Cerebellar nuclear complex (tissue), 1 donor: ENCODE data around the gene KRT7.

Experiments
- DNase-seq, 2 experiments: peaks; one replicate each; lab custom pipeline; 2025; lab: John Stamatoyannopoulos, UW

KRT7 gene

DNA sequence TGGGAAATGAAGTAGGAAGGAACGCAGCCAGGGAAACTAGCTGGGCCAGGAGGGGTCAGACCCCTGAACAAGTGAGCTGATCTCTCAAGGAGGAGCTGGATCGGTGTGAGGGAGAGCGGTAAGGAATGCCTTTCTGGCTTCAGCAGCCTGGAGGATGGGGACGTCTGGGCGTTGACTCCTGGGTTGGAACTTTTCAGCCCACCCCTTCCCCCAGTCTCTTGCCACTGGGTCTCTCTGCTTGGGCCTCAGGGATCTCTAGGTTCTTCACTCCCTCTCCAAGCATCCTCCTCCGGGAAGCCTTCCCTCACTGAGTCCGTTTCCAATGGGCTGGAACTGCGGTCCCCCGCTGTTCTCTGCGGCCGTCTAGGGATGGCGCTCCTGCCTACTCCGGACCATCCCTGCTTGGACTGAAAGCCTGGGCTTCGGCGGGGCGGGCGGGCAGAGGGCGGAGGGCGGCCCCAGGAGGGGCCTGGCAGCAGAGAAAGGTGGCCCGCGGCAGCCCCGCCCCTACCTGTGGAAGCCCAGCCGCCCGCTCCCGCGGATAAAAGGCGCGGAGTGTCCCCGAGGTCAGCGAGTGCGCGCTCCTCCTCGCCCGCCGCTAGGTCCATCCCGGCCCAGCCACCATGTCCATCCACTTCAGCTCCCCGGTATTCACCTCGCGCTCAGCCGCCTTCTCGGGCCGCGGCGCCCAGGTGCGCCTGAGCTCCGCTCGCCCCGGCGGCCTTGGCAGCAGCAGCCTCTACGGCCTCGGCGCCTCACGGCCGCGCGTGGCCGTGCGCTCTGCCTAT, at the start of gene KRT7:
Gene KRT7, plus strand, starts transcription at position 570 of the 788 bp plus-strand sequence. Its CDS starts 54 bp downstream, at position 624.
- no peak for DNase-seq

DNA sequence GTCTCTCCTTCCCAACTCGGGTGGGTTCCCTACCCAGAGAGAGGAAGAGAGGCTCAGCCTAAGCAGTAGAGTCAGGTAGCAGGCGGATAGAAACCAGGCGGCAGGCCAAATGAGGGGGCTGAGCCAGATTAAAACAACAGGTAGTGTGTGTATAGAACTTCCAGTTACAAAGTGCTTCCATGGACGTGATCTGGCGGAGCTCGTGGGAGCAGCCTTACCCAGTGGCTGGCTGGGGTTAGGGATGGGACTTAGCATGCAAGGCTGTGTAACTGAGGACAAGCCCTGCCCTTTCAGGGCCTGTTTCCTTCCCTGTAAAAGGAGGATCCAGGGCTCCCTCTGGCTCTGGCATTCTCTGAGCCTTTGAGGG, 49.5 kb upstream of the KRT7 start:
- no peak for DNase-seq

DNA sequence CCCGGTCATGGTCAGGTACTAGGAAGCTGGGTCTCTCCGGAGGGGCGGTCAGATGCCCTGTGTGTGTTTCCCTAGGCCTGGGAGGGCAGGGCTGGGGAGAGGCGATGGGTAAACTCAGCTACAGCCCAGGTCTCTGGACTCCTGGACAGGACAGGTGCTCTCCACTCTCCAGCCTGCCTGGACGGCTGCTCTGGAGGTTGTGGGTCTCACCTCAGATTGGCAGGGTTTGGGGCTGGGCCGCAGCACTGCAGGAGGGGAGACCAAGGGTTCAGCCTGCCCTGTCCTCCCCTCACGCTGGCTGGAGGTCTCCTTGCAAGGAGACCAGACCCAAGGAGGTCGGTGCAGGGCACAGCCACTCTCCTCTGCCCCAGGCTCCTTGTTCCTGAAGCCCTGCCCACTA, 49.1 kb upstream of the KRT7 start:
- no peak for DNase-seq

DNA sequence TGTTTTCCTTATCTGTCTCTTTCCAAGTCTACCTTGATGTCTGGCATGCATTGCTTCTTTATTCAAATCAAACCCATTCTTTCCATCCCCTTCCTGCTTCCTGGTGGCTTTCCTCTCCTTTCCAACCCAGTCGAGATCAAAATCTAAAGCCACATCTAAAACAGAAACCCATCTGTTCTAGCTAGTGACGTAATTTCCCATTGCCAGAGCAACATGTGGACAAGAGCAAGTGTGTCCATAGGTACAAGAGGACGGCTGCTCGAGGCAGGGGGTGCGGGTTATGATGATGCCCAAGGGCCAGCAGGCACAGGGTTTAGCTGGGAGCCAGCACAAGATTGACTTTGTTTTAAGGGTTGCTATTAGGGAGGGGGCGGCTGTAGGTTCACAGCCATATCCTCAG, 48.2 kb upstream of the KRT7 start:
- no peak for DNase-seq

DNA sequence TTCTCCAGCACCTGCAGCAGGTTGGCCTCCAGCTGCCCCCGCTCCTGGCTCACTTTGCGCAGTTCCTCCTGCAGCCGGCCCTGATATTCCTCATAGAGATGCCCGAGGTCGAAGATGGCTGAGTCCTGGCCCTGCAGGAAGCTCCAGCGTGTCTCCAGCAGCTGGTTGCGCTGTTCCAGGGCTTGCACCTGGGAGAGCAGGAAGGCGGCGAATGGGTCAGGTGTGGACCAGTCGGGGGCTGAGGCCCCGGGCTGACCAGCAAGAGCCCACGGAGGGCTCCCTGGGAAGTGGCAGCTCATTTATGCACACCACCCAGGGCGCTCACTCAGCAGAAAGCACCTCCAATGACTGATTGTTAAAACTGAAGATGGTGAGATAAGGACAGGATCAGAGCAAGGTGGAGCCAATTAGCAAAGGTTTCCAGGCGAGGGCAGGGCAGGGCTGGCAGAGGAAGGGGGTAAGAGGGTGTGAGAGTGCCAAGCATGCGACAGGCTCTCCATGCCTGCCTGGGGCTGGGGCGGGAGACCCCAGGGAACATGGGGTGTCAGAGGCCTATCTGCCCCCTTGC, 47.6 kb upstream of the KRT7 start:
- DNase-seq = no peak

DNA sequence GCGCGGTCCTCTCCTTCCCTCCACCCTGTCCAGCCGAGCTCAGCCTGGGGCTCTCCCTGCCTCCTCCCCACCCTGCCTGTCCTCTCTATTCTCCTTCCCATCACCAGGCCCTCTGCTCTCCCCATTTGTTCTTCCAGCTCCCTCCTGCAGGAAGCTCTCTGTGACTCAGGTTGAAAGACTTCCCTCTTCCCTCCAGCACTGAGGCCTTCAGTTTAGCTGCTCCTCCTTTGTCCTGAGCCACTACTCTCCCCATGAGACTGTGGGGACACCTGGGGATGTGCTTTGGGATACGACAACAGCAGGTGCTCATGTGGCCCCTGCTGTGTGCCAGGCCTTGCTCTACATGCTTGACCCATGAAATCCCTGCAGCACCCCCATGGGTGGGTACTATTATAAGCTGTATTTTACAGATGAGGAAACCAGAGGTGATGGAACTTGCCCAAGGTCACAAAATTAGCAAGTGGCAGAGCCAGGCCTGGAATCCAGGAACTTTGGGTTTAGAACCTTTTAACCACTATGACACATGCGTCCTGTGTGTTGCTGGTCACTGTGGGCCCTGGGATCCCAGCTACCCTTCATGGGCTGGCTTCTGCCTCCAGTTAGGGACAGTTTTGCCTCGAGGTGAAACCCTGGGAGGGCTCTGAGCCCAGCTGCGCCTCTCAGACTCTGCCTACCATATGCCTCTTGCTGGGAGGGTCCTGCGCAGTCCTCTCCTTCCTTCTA, 46.8 kb upstream of the KRT7 start:
- no peak for DNase-seq

DNA sequence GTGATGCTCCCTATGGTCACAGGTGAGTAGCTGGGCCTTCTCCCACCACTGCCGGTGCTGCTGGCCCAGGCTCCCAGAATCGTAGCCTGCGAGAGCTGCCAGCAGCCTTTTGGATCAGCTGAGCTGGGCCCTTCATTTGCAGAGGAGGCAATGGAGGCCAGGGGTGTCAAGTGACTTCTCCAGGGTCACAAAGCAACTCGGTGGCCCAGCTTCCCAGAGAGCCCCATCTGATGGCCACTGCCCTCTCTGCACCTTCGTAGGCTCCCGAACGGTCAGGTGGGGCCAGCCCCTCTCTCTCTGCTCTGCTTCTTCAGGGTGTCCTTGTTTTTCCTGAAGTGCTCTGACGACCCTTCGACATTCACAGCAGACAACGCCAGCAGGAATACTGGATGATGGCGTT, 45.8 kb upstream of the KRT7 start:
- DNase-seq = no peak

DNA sequence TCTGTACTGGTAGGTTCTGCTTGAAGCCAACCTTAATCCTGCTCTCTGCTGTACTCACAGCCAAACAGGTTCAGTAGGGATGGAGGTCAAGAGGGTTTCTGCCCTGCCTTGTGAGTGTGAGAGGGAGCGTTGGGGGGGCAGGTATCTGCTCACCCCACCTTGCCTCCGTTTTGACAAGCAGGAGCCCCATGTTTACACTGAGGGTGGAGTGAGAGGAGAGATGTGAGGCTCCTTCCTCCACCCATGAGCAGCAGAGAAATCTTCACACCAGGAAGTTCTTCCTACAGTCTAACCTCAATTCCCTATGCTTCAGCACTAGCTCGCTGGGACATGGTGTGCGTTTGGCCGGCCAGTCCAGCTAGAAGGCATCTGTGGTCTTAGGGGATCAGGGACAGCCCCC, 45.4 kb upstream of the KRT7 start:
- DNase-seq = no peak

DNA sequence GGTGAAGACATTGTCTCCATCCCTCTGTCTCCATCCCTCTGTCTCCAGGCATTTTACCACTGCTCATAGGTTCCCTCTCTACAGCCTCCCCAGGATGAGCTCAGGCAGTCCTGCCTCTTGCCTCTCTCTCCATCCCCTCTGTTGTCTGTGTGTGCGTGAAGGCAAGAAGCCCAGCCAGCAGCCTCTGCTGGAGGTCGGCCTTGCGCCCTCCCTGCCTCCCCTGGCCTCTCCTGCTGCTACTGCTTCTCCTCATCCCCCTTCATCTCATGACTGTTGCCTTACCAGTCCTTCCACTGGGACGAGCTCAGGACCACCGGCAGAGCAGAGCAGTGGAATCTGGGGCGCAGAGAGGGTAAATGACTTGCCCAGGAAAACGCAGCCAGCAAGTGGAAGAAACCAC, 44.4 kb upstream of the KRT7 start:
- no peak for DNase-seq

DNA sequence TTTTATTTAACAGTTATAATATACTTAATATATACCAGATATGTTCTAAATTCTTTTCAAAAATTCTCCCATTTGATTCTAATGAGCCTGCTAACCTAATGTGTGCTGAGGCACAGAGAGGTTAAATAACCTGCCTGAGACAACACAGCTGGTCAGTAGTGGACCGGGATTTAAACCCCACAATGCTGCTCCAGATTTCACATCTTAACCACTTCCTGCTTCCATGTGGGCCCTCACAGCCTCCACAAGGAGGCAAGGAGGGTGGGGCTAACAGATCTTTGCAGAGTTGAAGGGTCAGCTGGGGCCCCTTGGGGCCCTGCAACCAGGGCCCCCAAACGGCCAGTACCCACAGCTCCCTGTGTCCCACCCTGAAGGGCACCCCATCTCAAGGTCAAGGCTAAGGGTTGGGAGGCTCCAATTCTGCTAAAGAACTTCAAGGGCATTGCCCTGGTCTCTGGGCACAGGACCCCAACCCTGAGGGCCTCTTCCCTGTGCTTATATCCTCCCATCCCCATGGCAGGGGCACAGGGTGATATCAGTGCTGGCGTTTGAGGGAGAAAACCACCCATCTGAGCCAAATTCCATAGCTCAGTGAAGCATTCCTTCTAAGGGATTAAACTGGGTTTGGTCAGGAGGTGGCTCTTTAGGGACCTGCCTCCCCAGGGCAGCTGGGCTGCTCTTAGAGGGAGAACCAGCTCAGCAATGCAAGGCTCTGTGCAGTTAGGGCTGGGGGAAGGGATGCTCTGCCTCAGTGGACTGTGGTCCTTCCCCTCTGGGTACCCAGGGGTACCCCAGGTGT, 43.5 kb upstream of the KRT7 start:
- no peak for DNase-seq

DNA sequence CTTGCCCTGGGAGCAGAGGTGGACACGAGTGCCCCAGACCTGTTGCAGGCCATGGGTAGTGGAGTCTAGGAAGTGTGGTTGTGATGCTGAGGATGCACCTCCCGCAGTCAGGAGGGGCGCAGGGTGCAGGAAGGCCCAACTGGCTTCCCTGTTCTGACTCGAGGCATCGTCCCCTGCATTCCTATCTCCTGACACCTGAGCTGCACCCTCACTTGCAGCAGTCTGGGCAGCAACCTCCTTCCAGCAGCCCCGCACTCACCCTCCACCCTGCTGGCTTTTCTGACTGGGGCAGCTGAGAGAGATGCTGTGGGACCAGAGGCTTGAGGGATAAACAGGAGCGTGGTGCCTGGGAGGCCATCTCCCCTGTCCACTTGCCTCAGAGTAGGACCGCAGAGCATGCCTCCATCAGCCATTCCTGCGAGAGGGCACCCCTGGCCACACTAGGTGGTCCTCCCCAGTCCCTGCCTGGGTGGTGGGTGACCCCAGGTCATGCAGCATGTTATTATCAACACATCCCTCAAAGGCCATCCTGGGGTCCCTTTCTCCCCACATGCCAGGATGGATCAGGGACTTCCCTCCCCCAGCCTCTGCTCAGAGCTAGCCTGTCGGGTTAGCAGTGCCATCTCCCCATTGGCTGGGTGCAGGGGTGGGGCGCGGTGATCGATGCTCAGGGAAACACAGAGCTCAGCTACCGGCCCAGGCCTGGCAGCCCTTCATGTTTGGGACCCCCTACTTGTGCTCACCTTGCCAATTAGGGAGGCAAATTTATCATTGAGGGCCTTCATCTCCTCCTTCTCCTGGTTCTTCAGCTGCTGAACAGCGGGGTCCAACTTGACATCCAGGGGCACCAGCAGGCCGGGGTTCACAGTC, 41.9 kb upstream of the KRT7 start:
- no peak for DNase-seq

DNA sequence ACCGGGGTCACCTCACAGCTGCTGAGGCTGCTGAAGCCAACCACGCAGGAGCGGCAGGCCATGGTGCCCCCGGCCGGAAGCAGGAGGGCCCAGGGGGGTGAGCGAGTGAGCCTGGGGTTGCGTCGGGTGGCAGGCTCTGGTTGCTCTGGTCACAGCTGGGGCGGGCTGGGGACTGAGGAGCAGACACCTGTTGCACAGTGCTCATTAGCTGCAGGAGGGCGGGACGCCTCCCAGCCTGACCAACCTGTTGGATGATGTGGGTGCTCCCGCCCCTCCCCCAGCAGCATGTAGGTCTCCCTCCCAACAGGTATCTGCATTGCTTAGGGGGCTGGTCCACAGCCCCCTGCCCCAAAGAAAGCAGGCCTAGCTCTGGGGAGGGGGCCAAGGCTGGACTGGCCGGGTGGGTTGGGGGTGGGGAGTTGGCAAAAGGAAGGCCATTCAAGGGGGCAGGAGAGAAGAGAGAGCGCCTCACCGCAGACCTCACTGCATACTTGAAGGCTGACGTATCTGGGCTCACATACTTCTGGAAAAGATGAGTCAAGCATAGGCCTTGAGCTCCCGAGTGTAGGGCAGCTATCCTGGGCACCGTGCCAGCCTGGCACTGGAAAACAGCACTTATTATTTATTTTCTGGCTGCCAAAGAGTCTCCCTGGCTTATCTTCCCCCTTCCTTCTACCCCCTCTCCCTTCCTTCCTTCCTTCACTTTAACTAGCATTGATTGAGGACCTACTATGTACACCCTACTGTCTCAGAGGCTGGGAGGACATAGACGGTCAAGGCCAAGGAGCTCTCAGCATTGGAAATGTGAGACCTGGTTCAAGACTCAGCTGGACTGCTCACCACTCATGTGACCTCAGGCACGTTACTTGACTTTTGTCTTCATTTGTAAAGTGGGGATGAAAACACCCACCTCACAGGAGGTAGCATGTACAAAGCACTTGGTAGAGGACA, 40.9 kb upstream of the KRT7 start, which contains the start of gene KRT80:
Gene KRT80, minus strand, starts transcription at position 174 of the 951 bp plus-strand sequence. Its CDS starts 112 bp downstream, at position 62.
- DNase-seq = no peak

DNA sequence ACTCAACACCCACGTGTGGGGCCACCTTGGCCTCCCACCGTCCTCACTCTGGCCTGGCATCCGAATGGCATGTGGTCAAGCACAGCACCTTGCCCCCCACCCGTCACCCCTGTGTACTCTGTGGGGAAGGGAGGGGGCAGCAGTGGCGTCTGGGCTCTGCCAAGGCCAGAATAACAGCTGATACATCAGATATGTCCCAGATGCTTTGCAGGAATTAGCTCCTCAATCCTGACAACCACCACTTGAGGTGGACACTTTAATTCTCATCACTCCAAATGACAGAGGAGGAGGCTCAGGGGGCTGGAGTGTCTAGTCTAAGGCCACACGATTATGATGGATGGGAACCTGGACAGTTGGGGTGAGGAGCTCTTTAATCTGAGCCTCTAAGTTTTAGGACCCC, 39.5 kb upstream of the KRT7 start:
- DNase-seq = no peak

DNA sequence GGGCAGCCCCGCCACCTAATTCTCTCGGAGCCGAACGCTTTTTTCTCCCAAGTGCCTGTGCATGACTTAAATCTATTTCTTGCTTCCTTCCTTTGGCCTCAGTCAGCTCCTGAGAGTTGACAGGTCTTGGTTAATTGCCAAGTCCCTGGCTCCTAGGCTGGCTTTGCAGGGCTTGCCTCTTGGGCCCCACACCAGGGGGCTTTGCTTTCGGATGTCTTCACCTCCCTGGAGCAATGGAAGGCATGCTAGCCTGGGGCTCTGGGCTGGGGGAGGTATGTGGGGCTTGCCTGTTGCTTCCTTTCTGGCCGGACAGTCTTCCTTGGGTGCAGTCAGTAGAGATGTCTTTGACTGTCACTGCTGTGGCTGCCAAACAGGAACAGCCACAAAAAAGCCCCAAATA, 39.1 kb upstream of the KRT7 start:
- DNase-seq = no peak

DNA sequence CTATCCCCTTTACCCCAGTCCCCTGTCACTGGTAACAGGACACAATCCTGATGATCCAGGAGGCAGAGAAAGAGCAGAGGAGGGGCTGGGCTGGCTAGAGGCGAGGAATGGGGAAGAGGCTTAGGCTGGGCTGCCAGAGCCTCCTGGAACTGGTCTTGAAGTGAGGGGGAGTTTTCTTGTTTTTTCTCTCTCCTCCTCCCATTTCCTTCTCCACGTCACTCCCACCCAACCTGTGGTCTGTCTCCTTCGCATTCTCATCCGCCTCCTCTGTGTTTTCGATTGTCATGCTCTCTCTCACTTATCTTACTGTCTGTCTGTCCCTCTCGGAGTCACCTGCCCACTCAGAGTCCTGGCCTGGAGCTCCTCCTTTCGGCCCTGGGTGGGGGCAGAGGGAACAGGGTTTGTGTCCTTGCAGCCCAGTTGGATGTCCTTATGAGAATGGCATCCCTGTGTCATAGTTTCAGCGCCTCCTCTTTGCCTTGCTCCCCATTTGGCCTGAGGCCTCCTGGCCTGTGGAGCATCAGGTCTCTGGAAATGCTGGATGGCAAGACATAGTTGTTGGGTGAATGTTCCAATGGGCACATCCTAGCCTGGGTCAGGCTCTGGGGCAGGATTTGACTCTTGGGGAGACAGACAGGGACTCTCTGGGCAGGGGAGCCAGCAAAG, 37.8 kb upstream of the KRT7 start:
- no peak for DNase-seq

DNA sequence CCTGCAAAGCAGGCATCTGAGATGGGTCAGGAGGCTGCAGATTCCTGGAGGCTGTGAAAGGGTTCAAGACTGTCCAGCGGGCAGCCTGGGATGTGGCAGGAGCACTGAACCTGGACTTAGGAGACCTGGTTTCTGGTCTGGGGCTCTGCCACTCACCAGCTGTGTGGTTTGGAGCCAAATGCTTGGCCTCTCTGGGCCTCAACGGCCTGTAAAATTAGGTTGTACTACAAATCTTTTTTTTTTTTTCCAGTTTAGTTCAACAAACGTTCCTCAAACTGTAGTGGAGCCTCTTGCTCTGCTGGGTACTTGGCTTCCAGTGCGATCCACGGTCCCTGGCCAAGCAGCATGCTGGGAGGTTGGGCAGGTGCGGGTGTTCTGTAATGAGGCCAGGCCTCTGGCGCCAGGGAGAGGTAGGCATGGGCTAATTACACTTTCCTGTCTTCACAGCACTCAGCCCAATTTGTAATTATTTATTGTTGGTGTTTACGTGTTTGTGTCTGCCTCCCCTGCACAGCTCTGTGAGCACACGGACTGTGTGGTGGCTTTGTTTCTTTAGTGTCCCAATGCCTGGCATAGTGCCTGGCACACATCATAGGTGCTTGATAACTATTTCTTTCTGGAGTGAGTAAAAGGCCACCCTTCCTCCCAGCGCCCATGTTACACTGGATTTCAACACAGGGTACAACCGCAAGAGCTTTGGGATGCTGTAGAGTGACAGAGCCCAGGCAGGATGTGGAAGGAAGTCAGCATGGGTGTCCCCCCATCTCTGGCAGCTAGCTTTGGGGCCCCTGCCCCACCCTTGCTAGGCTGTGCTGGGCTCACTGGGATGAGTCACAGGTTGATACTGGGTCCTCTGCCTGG, 35.4 kb upstream of the KRT7 start:
- DNase-seq = peak in 1 of 2 experiments; percentile 53

DNA sequence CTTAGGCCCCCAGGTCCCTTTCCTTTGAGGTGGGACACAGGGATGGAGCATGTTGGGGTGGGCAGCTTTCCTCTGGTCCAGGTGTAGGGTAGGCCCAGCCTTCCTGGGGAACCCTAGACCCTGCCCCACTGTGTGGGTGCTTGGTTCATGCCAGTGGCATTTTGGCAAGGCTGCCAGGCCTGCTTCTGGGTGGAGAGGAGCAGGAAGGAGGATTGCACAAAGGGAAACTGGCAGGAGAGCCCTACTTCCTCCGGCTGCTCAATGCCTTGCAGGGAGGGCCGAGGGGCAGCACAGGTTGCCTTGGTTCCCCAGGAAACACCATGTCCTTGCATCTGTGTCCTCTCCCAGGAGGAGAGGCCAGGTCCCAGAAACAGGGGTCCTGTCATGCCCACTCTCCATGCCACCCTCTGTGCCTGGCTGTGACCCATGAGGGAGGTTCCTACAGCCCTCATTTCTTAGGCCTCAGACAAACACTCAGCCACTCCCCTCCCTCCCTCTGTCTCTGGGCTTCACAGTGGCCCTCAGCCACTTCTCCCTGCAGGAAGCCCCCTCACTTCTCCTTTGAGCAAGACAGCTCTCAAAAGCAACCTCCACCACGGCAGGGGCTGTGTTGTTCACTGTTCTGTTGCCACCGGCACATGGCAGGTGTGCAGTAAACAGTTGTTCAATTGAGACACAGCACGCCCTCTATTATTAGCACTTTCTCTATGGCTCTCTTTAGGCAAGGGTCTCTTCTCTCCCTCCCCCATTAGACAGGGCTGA, 34.4 kb upstream of the KRT7 start:
- DNase-seq = no peak
